Measurements from ENCODE around the gene SPEM1.

SPEM1 gene

GRCh38 chr17:7440113-7440833 lies 20.1 kb downstream of the SPEM1 start:
- DNase-seq (ENCODE audit: low read depth, low spot score): no peak

DNA sequence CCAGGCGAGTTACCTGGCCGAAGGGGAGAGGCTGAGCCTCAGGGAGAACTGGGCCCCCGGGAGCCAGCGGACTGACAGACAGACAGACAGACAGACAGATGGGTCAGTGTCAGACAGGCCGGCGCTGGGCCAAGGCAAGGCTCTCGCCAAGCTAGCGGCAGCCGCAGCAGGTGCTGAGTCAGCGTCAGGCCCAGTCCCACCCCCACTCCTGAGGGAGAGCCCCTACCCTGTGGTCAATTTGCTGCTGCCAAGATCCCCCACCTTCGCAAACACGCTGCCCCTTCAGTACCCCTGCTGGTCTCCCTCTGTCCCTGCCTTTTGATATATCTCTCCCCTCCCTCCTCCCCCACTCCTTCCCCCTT lies 20.7 kb downstream of the SPEM1 start:
- DNase-seq (ENCODE audit: low read depth, low spot score): no peak

- DNase-seq (ENCODE audit: low read depth, low spot score): no peak
Observed at GRCh38 chr17:7441266-7441665, 21.1 kb downstream of the SPEM1 start.

DNA sequence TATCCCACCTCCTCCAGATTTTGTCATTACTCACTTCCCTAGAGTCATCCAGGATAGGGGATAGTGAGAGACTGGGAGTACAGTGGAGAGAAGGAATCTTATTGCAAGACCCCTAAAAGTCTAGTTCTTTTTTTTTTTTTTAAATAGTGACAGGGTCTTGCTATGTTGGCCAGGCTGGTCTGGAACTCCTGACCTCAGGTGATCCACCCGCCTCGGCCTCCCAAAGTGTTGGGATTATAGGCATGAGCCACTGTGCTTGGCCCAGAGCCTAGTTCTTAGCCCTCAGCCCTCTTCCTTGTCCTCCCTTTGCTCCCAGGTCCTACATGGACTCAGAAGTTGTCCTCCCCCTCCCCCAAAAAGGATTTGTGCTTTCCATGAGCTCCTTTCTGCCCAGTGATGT lies 22.0 kb downstream of the SPEM1 start:
- DNase-seq (ENCODE audit: low read depth, low spot score): no peak

- no peak for DNase-seq (ENCODE audit: low read depth, low spot score)
Observed at GRCh38 chr17:7443499-7444485, 23.7 kb downstream of the SPEM1 start.

DNA sequence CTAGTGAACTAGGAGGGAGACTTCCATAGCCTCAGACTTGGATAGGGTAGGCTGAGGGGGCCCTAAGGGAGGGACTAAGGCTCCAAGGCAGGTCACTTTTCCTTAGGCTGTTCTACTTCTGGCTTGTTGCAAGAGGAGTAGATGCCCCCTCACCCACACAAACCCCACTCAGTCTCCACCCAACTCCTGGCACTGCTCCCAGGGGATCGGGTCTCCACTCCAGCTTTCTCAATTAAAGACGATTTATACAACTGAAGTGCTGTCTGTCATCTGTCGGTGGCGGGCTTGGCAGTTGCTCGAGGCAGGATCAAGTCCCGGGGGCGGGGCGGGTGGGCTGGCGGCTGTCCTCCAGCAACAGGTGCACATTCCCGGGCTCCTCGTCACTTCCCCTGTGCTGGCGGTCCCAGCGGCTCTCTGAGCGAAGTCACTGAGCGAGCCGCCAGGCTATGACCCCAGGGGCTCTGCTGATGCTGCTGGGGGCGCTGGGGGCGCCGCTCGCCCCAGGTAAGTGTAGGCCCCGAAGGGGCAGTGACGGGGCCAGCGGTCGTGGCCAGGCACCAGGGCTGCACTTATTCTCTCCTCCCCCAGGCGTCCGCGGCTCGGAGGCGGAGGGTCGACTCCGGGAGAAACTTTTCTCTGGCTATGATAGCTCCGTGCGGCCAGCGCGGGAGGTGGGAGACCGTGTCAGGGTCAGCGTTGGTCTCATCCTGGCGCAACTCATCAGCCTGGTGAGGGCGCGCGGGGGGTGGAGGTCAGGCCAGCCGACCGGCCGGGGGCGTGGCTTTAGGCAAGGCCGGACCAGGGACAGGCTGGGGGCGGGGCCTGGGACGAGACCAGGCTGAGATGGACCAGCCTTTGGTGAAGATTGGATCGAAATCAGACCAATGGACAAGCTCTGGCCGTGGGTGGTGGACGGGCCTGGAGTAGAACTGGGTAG lies 24.8 kb downstream of the SPEM1 start, which contains the start of gene CHRNB1:
Gene CHRNB1, plus strand, starts transcription at position 380 of the 937 bp plus-strand sequence. Its CDS starts 67 bp downstream, at position 447.
- DNase-seq (ENCODE audit: low read depth, low spot score): no peak

- DNase-seq (ENCODE audit: low read depth, low spot score): no peak
Observed at GRCh38 chr17:7445619-7445968, 25.5 kb downstream of the SPEM1 start.

DNA sequence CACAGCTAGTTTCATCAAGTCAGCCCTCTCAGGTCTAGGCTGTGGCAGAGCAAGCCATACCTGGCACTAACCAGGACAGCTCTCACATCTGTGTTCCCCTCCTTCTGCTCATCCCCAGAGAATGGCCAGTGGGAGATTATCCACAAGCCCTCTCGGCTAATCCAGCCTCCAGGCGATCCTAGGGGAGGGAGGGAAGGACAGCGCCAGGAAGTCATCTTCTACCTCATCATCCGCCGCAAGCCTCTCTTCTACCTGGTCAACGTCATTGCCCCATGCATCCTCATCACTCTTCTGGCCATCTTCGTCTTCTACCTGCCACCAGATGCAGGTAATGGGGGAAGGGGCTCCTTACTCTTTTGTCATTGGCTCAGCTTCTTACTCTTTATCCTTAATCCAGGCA lies 28.3 kb downstream of the SPEM1 start:
- no peak for DNase-seq (ENCODE audit: low read depth, low spot score)

GRCh38 chr17:7459961-7460545 lies 39.9 kb downstream of the SPEM1 start:
- no peak for DNase-seq (ENCODE audit: low read depth, low spot score)

DNA sequence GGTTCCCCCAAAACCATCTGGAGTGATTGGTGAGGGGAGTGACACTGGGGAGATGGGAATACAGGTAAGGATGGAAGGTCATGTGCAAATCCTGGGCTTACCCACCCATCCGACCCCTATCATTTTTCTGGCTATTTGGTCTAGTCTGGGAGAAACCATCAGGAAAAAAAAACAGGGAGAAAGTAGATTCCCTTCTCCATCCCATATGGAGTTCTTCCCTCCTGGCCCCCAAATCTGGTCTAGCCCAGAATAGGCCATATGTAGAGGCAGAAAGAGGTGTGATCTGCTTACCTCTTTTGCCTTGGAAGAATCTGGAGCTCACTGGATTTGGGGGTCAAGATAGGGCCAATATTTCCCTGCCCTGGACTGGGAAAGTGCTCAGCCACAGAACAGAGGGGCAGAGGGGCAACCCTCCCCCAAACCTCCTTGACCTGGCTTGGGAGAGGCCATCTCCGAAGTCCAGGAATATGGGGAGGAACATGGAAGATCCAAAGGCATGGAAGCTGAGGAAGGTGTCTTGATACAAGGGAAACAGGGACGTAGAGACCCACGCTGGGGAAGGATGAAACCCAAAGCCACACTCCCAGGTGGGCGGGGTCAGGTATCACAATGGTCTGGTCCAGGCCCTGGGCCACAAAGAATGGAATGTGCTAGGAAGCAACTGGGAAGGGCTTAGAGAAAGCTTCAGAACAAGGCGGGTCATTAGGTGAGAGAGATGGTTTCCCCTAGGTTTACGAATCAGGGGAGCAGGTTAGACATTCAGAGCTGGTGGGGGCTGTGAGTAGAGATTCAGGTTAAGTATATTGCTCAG lies 40.9 kb downstream of the SPEM1 start:
- no peak for DNase-seq (ENCODE audit: low read depth, low spot score)

- no peak for DNase-seq (ENCODE audit: low read depth, low spot score)
Observed at GRCh38 chr17:7462474-7463371, 42.6 kb downstream of the SPEM1 start.

- no peak for DNase-seq (ENCODE audit: low read depth, low spot score)
Observed at GRCh38 chr17:7463372-7463846, 43.3 kb downstream of the SPEM1 start.

DNA sequence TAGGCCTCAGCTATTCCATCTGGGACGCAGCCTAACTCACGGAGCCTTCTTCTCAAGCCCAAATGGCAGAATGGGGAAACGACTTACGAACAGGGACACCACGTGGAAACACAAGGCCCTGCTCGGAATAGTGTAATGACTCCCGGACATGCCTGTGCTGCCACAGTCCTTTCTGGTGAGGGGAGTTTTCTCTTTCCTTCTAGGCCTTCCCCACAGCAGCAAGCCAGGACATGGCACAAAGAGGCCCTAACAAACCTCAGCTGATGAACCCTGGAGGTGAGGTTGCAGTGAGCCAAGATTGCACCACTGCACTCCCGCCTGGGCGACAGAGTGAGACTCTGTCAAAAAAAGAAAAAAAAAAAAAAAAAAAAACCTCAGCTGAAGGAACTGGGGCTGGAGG lies 44.0 kb downstream of the SPEM1 start:
- DNase-seq (ENCODE audit: low read depth, low spot score): no peak

- no peak for DNase-seq (ENCODE audit: low read depth, low spot score)
Observed at GRCh38 chr17:7465597-7466275, 45.6 kb downstream of the SPEM1 start.

DNA sequence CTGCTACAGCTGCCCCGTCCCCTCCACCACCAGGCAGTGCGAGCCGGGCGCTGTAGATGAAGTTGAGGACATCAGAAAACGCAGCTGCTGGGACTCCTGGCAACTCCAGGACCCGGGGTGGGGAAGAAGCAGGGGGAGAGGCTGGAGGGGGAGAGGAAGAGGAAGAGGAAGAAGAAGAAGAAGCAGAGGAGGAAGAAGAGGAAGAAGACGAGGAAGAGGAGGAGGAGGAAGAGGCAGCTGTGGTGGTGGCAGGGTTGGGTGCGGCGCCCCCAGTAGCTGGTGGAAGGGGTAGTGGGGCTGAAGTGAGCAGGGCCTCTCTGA lies 46.2 kb downstream of the SPEM1 start:
- no peak for DNase-seq (ENCODE audit: low read depth, low spot score)

DNA sequence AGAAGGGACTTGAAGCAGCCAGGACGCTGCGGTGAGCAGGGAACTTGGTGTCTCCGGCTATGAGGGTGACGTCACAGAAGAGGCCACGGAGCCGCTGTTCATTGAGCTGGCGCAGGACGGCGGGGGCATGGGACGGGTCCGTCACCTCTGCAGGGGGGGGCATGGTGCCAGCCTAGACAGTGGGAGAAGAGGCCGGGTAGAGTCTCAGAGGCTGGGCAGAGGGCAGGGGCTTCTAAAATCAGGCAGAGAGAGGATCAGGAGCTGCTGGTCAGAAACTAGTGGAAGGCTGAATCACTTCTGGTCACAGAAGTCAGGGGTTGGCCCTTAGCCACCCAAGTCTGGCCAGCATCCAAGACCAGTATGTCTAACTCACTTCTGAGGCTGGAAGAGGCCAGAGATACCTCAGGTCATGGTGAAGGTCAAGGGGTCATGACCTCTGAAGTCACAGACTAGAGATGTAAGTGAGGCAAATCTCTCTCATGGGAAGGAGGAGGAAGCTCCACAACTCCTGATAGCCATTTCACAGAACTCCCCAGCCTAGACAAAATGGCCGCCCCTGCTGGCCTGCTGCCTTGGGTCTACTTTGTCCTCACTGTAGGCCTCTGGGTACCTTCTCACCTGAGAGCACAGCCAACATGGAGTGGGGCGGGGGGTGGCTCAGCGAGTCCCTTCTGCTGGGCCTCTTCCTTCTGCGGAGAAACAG lies 46.7 kb downstream of the SPEM1 start:
- no peak for DNase-seq (ENCODE audit: low read depth, low spot score)

- no peak for DNase-seq (ENCODE audit: low read depth, low spot score)
Observed at GRCh38 chr17:7467498-7467897, 47.4 kb downstream of the SPEM1 start.

GRCh38 chr17:7468290-7468689 lies 48.2 kb downstream of the SPEM1 start:
- DNase-seq (ENCODE audit: low read depth, low spot score): no peak
